Head of caudate nucleus (tissue), 42 donors: ENCODE measurements around the gene CACUL1.

Experiments used
- DNase-seq, 42 donors: peaks; one replicate each; pipeline versions ENCODE4 v3.0.0 to v3.0.0-alpha.2; 2020 to 2021; ENCODE audit warnings: mixed read lengths in 7 of 42
- intact Hi-C: fragments of 100-400 bp; cut with DNase I; formaldehyde crosslinking; loops from one replicate; pipeline ENCODE4 v1.15.0; 2022

CACUL1 gene

DNA sequence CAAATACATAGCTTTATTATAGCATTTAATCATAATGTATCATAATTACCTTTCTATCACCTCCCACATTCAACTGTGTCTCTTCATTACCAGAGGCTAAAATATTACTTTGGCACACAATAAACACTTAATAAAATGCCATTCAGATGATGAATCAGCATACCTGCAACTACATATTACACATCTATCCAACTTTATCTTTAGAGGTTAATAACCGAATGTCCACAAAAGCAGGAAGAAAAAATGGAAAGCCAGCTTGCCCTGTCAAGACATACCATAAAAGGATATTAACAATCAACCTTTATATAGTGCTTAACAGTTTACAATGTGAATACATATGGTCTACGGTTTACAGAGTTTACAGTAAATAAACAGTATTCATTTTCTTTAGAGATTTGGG lies 12.7 kb downstream of the CACUL1 start:
- no peak for DNase-seq
- intact Hi-C loops, result no loop called here

DNA sequence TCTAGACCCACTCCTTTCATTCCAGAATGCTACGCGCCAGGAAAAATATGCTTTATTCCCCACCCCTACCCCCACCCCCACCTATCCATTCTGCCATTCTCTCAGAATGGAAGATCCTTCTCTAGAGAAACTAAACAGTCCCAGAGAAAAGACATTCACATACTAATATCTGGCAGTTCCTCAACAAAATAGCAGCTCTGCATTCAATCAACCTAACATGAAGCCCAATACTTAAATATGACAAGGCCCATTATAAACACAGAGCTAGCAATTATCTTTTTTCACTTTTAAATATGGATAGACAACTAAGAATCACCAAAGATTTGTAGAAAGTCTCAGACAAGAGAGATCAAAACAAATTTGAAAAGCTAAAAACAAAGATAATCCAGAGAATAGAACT lies 16.4 kb downstream of the CACUL1 start:
- DNase-seq, result no peak
- intact Hi-C loops, result no loop called here

DNA sequence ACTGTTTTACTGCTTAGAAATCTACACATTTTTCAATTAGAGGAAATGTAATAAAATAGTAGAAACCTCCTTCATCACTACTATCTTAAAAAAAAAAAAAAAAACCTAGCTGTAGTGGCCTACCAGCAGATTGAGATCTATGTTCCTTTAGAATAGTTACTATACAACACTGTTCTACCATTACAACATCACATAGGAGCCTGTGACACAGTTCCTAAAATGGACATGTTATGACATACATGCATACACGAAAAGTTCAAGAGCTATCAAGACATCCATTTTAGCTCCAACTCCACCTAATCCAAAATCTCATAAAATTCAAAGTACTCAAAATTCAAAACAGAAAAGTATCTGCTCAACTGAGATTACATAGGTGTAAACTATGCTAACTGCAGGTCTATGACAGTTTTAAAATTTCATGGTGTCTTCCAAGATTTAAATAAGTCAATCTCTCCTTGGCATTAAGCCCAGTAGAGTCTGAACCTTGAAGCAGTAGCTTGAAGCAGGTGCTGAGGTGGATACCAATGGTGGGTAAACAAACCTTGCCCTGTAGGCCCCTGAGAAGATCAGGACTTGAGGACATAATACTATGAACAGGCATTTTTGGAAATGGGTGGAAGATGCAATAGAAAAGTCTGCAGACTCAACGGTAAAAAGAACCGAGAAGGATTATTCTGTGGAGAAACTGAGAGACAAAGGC lies 17.0 kb downstream of the CACUL1 start:
- no peak for DNase-seq
- intact Hi-C loops, result no loop called here

DNA sequence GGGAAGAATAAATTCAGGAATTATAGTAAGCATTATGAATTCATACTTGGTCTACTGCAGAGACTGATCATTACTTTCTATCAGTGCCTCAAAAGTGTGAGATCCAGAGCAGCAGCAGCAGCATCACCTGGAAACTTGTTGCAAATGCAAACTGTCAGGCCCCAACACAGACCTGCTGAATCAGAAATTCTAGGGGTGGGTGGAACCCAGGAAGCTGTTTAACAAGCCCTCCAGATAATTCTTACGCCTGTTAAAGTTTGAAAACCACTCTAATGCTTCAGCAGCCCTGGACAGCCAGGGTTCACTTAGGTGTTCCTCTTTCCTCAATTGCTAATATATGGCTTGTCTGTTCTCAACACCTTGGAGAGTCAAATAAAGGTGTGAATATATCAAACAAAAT lies 19.5 kb downstream of the CACUL1 start:
- intact Hi-C loops, result no loop called here
- no peak for DNase-seq

- intact Hi-C loops, result no loop called here
These were observed 20.3 kb downstream of the CACUL1 start for GRCh38 chr10:118734475-118734874.

GRCh38 chr10:118732245-118733165 lies 22.3 kb downstream of the CACUL1 start:
- DNase-seq, result no peak
- intact Hi-C loops, result no loop called here

More at GRCh38 chr10:118734475-118734874, 20.3 kb downstream of the CACUL1 start:
- no peak for DNase-seq

DNA sequence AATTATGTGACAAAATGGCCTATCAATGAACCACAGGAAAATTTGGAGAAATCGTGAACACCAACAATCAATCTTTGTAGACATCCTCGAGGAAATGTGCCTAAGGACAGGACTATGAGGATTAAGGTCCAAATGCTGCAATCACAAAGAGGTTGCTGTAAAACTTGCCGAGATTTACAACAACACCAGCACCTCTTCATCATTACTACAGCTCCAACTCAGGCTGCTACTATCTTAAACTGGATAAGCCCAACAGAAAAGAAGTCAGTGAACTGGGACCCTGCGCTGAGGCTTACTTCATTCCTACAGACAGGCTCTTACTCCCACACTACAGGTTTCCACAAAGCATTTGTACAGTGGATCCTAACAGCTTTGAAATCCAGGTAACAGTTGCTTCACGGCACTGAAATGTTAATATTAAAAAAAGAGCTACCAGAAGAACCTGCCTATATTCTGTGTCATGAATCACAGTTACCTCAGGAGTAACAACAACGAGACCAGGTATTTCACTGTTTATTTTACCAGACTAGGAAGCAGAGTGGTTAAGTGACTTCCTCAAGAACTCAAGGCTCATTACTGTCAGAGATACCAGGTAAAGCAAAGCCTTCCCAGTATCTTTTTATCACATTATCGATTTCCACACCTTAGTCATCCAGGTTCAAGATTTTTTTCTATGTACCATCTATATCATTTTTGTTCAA lies 23.9 kb downstream of the CACUL1 start:
- intact Hi-C loops, result no loop called here
- no peak for DNase-seq

GRCh38 chr10:118729641-118730258 lies 25.0 kb downstream of the CACUL1 start:
- intact Hi-C loops, result no loop called here
- peak in 1 of 42 donors; percentile 26 for DNase-seq

- intact Hi-C loops, result no loop called here
- no peak for DNase-seq
These were observed 25.6 kb downstream of the CACUL1 start for GRCh38 chr10:118729200-118729599.

- intact Hi-C loops, result no loop called here
- DNase-seq, result no peak
These were observed 28.8 kb downstream of the CACUL1 start for GRCh38 chr10:118725886-118726500.

- no peak for DNase-seq
- intact Hi-C loops, result no loop called here
These were observed 31.3 kb downstream of the CACUL1 start for GRCh38 chr10:118723466-118723865.

GRCh38 chr10:118721539-118721876 lies 33.3 kb downstream of the CACUL1 start:
- intact Hi-C loops, result loop anchor here (2.0 kb wide), 1 partner anchor 153 kb away; no protein-coding TSS in a partner anchor
- no peak for DNase-seq

GRCh38 chr10:118720685-118721538 lies 33.9 kb downstream of the CACUL1 start:
- intact Hi-C loops, result loop anchor here (2.0 kb wide), 1 partner anchor 152 kb away; no protein-coding TSS in a partner anchor
- peak in 32 of 42 donors; percentile 19 to 90 (median 62) for DNase-seq

DNA sequence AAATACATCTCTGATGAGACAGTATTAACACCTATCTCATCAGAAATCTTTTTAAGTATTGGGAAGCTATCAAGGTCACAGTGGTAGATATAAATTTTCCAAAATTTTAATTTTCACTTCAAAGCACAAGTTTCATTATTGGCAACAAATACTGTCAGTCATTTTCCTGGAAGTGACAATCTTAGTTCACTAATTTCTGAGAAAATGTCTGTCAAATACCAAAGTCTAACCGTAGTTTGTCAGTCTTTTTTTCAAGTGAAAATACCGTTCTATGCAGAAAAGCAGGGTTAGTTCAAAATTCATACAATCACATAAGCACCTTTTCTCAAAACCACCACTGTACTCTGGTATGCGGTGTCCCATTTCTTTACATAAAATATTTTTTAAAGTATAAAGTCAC lies 40.4 kb downstream of the CACUL1 start:
- intact Hi-C loops, result no loop called here

DNA sequence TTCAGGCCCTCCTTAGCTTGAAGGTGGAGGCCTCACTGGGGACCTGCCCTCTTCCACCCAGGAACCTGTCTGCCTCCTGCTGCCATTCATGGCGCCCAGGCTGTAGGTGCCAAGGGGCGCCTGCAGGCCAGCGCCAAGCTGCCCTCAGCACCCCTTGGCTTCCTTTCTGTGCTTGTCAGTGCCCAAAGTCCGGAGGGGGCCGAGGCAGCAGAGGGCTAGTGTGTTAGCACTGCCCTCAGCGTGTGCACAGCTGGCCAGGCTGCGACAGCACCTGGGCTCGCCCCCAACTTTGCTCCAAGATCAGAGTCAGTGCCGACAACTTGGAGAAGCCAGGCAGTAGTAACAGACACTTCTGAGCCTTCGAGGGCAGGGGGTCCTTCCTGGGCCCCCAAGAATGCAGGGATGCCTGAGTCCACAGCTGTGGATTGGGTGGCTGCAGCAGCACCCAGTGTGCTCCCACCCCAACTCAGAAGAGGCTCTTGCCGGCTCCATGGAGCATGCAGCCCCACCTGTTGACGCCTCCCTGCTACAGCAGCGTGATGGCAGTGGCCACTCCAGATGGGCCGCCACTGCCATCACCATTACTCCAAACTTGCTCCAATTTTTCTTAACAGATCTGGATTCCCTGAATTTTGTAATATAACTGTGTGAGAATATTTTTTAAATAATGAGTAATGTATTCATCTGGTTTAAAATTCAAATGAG lies 41.7 kb downstream of the CACUL1 start:
- peak in 1 of 42 donors; percentile 30 for DNase-seq
- intact Hi-C loops, result no loop called here

More for the DNA sequence above, 40.4 kb downstream of the CACUL1 start:
- DNase-seq, result no peak

DNA sequence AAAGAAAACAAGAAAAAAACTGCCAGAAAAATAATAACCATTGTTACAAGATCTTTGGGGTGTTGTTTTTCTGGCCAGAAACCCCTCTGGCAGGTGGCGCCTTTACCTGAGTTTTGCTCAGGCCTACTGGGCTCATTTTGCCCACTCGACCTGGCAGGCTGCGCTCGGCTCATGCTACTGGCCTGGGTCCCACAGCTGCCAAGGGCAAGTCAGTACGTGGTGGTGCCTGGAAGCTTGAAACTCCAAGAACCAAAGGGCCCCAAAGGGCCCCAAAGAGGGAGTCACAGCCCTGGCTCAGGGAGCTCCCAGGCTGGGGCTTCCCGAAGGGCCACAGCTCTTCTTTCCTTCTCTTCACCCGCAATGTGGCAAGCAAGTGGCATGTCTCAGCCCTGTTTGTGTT lies 42.7 kb downstream of the CACUL1 start:
- intact Hi-C loops, result no loop called here
- no peak for DNase-seq

DNA sequence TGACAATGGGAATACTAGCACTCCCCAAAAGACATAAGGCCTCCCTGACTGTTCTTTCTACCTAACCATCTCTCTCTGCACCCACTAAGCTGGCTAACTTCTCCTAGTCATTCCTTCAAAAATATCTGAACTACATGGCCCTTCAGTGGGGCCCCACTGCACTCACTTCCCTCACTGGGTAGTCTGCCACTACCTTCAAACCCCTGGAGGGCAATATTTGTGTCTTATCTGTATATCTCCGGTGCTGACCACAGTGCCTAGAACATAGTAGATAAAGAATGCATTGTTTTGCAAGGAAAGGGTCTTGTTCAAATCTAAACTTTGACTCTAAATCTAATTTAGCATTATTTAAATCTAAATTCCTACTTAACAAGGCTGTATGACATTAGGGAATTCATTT lies 44.3 kb downstream of the CACUL1 start:
- intact Hi-C loops, result no loop called here
- no peak for DNase-seq
